Measurements from ENCODE around the gene IFI27. TPM values are rescaled to one million over a fixed set of nuclear protein-coding genes. Genes with fewer than 3 reads are reported as not detected.
A peak's percentile ranks its signal among the peaks of the same experiment; 100 is the strongest.

Gene IFI27
- total and polyA plus RNA-seq, 2 of the 8 experiments (the other 6 are each of a cell fraction or from before 2014, with no cell fraction given), result 0.76 to 2.2 TPM

DNA sequence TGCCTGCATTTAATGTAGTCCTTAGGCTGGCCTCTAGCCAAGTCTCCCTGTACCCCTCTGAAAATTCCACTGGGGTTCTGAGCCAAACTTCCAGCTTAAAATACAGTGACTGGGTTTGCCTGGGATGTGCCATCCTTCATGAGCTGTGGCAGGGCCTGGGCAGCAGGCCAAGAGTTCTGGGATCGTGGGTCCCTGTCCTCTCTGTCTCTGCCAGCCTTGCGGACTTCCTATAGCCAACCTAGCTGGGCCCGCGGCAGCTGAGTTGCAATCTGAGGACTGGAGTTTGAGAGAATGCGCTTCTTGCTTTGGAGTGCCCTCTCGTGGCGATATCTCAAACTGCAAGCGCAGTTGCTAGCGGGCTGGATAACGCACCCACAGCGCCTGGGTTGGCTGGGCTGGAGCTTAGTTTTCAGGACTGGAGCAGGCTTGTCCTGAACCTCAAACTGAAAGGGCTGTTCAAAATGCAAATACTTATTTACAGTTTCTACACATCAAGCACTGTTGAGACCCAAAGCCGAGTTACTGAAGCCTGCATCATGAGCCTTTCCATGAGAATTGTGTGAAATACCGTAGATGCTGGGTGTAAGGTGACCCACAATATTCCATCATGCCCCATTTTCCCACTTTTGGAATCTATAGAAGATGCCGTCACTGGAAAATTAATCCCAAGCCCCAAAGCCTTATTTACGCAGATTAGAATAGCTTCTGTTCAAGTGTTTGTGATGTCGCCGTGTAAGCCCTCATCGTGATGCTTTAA is 26.2 kb downstream of the IFI27 start:
- CTCF ChIA-PET (ENCODE audit: partially characterized antibody), result interaction anchor here (0.5 to 9.2 kb wide), 62 partner anchors 9 to 1112 kb away, joined by 3 to 148 read pairs (median 4); partner anchors contain the start of genes IFI27, IFI27L1, OTUB2 and PPP4R4
- H3K4me2 ChIP-seq (ENCODE audit: insufficient read depth in 1 of 2, low read depth in 2 of 2, low read length in 2 of 2), result no peak overlapping the region
- H4K5ac ChIP-seq (ENCODE audit: insufficient read length, low read depth, low read length), result no peak overlapping the region
- peak; percentile 91 to 95 for TF ChIP-seq RAD21 (IDR thresholded peaks at IDR 0.05 in 1 of 2, conservative IDR thresholded peaks at IDR 0.05 in 1 of 2; ENCODE audit: low read depth in 2 of 2, low read length in 2 of 2)
- TF ChIP-seq BCL11A (IDR thresholded peaks at IDR 0.05; ENCODE audit: low read depth in 2 of 2, low read length in 2 of 2), result no peak
- no peak for TF ChIP-seq CHD2 (IDR thresholded peaks at IDR 0.05; ENCODE audit: low read length)
- TF ChIP-seq CREB1 (IDR thresholded peaks at IDR 0.05), result peak; percentile 36; the same call in 1 of the 2 replicates
- TF ChIP-seq TEAD4 (IDR thresholded peaks at IDR 0.05; ENCODE audit: low read depth, low read length), result peak; percentile 41; the same call in 1 of the 2 replicates
- TF ChIP-seq HDAC2 (IDR thresholded peaks at IDR 0.05; ENCODE audit: borderline replicate concordance in 1 of 2, low read depth in 2 of 2, low read length in 2 of 2), result no peak
- TF ChIP-seq, protein P1, sequence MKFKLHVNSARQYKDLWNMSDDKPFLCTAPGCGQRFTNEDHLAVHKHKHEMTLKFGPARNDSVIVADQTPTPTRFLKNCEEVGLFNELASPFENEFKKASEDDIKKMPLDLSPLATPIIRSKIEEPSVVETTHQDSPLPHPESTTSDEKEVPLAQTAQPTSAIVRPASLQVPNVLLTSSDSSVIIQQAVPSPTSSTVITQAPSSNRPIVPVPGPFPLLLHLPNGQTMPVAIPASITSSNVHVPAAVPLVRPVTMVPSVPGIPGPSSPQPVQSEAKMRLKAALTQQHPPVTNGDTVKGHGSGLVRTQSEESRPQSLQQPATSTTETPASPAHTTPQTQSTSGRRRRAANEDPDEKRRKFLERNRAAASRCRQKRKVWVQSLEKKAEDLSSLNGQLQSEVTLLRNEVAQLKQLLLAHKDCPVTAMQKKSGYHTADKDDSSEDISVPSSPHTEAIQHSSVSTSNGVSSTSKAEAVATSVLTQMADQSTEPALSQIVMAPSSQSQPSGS (IDR thresholded peaks at IDR 0.05; ENCODE audit: low read length), result 0 out of 2 replicates have a peak, but pooled peaks have one; percentile 33

More for the DNA sequence above, 26.2 kb downstream of the IFI27 start:
- Histone ChIP-seq H3K27me3 (replicated peaks in 1 of 4; ENCODE audit: control insufficient read depth in 3 of 4, extremely low read depth in 1 of 4, insufficient read depth in 3 of 4, low read length in 3 of 4) (no peaks in the 10 kb centered on the region), H4K8ac (ENCODE audit: extremely low read depth, insufficient read depth, low read length) (no peak overlapping the region), H3K79me1 (ENCODE audit: low read depth, low read length) (no peaks in the 10 kb centered on the region), H2AFZ (ENCODE audit: low read length) (peak overlapping the region; percentile 72), H3K9ac (replicated peaks in 1 of 4; ENCODE audit: extremely low read depth in 1 of 4, low read depth in 3 of 4, low read length in 3 of 4) (no peak overlapping the region), H4K91ac (replicated peaks; ENCODE audit: insufficient read length, low read length) (no peak overlapping the region), H3K27ac (ENCODE audit: low read depth, low read length) (no peak overlapping the region), H3K4me1 (replicated peaks in 1 of 4; ENCODE audit: control insufficient read depth in 3 of 4, insufficient read depth in 4 of 4, low read length in 3 of 4) (peaks cover 5 to 17% (median 8%) of the 10 kb centered on the region in 4 experiments; a peak in 6 of 7 replicates), H3K14ac (ENCODE audit: insufficient read length) (no peak overlapping the region), H2BK20ac (ENCODE audit: low read length) (no peak overlapping the region), H2BK15ac (ENCODE audit: low read length) (no peak overlapping the region), H3K4me3 (ENCODE audit: extremely low read depth in 1 of 4, insufficient read depth in 2 of 4, low read depth in 3 of 4, low read length in 4 of 4) (no peak overlapping the region), H3K23me2 (ENCODE audit: low read depth, low read length) (no peaks in the 10 kb centered on the region), H3K18ac (ENCODE audit: extremely low read depth, low read length) (no peak overlapping the region; the same call in 1 of the 2 replicates), H2AK5ac (ENCODE audit: low read depth, low read length) (no peak overlapping the region), H3K9me3 (ENCODE audit: insufficient read depth in 2 of 2, low read depth in 1 of 2, low read length in 1 of 2) (peaks cover 5 to 8% of the 10 kb centered on the region in 2 experiments; a peak in 1 of 4 replicates), H2BK5ac (ENCODE audit: low read depth, low read length) (no peak overlapping the region), H3K36me3 (ENCODE audit: control insufficient read depth in 2 of 4, insufficient read depth in 4 of 4, low read length in 3 of 4) (no peaks in the 10 kb centered on the region; a peak in 1 of 8 replicates), H3K23ac (ENCODE audit: insufficient read length) (no peak overlapping the region), H2BK12ac (ENCODE audit: low read depth, low read length) (no peak overlapping the region), H4K20me1 (replicated peaks in 1 of 2; ENCODE audit: control insufficient read depth in 1 of 2, insufficient read depth in 2 of 2, low read length in 2 of 2) (no peaks in the 10 kb centered on the region), H3K79me2 (ENCODE audit: control insufficient read depth in 1 of 2, insufficient read depth in 2 of 2, low read length in 2 of 2) (no peaks in the 10 kb centered on the region), H2BK120ac (replicated peaks; ENCODE audit: low read depth, low read length) (no peak overlapping the region), H3K56ac (replicated peaks; ENCODE audit: insufficient read length, low read depth, low read length) (no peak overlapping the region), H3K4ac (replicated peaks; ENCODE audit: insufficient read length, low read depth, low read length) (no peak overlapping the region)
- 38% methylated on average over 18 of the region's 18 CpGs; no CpG with 5 or more reads in 1 of the 2 experiments for WGBS, 2 experiments (ENCODE audit: extremely low coverage in 1 of 2, insufficient coverage in 1 of 2, insufficient read length in 1 of 2, insufficient replicate concordance in 2 of 2, low coverage in 1 of 2, low lambda C conversion rate in 2 of 2, missing lambda C conversion rate in 1 of 2)
- POLR2A ChIA-PET (ENCODE audit: partially characterized antibody), result interaction anchor here (0.7 to 1.1 kb wide), 2 partner anchors 32 to 40 kb away, joined by 3 read pairs; no protein-coding TSS in a partner anchor
- FAIRE-seq (peak; percentile 94), DNase-seq (ENCODE audit: low read depth in 1 of 2, low spot score in 2 of 2) (peak; percentile 75 to 97)
